ENCODE data around the gene KDM4B. TPM values are rescaled to one million over a fixed set of nuclear protein-coding genes. Genes with fewer than 3 reads are reported as not detected.

KDM4B gene
- total and polyA plus RNA-seq, 4 experiments from 2014 or later = 3.2 to 50.4 (median 29.9) TPM

DNA sequence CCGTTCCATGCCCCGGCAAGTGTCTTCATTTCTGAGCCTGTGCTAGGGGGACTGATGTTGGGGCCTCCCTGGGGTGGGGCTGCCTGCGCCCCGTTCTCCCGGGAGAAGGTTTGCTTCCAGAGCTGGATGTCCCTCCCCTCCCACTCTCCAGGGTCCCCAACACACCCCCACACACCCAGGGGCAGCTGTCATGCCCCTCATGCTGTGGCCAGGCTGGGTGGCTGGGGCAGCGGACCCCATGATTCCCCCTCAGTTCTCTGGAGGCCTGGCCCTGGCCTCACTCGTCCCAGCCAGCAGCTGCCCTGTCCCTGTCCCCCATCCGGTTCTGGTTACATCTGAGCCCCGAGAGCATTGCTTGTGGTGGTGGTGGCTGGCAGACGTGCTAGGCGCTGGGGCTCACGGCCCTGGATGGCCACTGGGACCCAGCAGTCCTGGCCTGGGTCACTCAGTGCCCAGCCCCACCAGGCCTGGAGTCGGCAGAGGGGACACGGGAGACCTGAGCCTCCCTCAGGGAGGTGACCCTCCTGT lies 184.8 kb downstream of the KDM4B start:
- H3K36me3 Mint-ChIP-seq = peaks cover 5 to 9% of the 10 kb centered on the region in 2 donors
- H3K36me3 ChIP-seq (ENCODE audit: insufficient read depth, low read length) = no peaks in the 10 kb centered on the region
- CTCF ChIA-PET (ENCODE audit: partially characterized antibody) = interaction anchor here (0.9 to 1.6 kb wide), 2 partner anchors 102 to 105 kb away, joined by 5 to 6 read pairs; no protein-coding TSS in a partner anchor
- intact Hi-C loops (cut with micrococcal nuclease) = no loop called here
- POLR2A ChIA-PET (ENCODE audit: partially characterized antibody) = no interaction called here
- peaks cover 0 to 19% (median 8%) of the 10 kb centered on the region in 8 donors for H3K9me3 Mint-ChIP-seq
- DNase-seq = no peak
- no peaks in the 10 kb centered on the region for H3K27me3 ChIP-seq (ENCODE audit: insufficient read depth, low read length)
- no peak overlapping the region for H3K27ac ChIP-seq (ENCODE audit: low read depth, low read length)
- no peaks in the 10 kb centered on the region for H3K4me1 ChIP-seq (ENCODE audit: insufficient read depth, low read length)
- H3K27ac Mint-ChIP-seq = no peak overlapping the region
- no peak overlapping the region for H3K4me3 Mint-ChIP-seq
- no peaks in the 10 kb centered on the region for H3K9me3 ChIP-seq (ENCODE audit: control insufficient read depth in 1 of 2, low read length in 2 of 2)
- H3K27me3 Mint-ChIP-seq = no peaks in the 10 kb centered on the region
- H3K4me1 Mint-ChIP-seq = peaks cover 0 to 1% (median 0%) of the 10 kb centered on the region in 4 donors
- H3K4me3 ChIP-seq (ENCODE audit: low read length in 2 of 2) = no peak overlapping the region

DNA sequence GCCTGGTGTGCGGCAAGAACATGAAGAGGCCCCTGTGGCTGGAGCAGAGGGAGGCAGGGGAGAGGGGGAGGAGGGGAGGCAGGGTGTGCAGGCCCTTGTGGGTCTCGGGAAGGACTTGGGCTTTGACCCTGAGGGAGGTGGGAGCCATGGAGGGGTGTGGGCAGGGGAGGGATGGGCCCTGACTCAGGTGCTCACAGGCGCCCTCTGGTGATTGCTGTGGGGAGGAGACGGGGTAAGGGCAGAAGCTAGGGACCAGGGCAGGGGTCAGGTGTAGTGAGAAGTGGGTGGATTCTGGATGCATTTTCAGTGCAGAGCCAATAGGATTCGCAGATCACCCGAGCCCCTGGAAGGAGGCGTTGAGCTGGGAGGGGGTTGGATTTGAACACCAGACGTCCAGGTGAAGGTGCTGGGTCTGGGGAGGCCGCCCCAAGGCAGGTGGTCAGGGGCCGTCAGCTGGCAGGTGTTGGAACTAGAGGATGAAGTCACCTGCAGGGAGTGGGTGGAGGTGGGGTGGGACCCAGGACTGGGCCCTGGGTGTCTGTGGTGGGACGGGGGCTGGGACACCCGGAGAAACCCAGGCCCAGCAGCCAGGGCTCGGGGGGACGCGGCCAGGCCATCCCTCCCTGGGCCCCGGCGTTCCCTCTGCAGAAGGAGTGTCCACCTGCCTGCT lies 185.4 kb downstream of the KDM4B start:
- Histone ChIP-seq H3K27me3 (ENCODE audit: insufficient read depth, low read length) (no peaks in the 10 kb centered on the region), H3K27ac (ENCODE audit: low read depth, low read length) (no peak overlapping the region), H3K4me1 (ENCODE audit: insufficient read depth, low read length) (no peaks in the 10 kb centered on the region), H3K36me3 (ENCODE audit: insufficient read depth, low read length) (no peaks in the 10 kb centered on the region), H3K9me3 (ENCODE audit: control insufficient read depth in 1 of 2, low read length in 2 of 2) (no peaks in the 10 kb centered on the region), H3K4me3 (ENCODE audit: low read length in 2 of 2) (no peak overlapping the region)
- CTCF ChIA-PET (ENCODE audit: partially characterized antibody) = interaction anchor here (0.8 to 1.6 kb wide), 3 partner anchors 103 to 108 kb away, joined by 3 to 6 read pairs (median 5); no protein-coding TSS in a partner anchor
- H3K4me1 Mint-ChIP-seq = no peaks in the 10 kb centered on the region
- DNase-seq = no peak
- H3K9me3 Mint-ChIP-seq = peaks cover 0 to 25% (median 11%) of the 10 kb centered on the region in 8 donors
- H3K36me3 Mint-ChIP-seq = peaks cover 2 to 4% of the 10 kb centered on the region in 2 donors
- POLR2A ChIA-PET (ENCODE audit: partially characterized antibody) = no interaction called here
- H3K4me3 Mint-ChIP-seq = no peak overlapping the region
- H3K27me3 Mint-ChIP-seq = no peaks in the 10 kb centered on the region
- intact Hi-C loops (cut with micrococcal nuclease) = no loop called here
- no peak overlapping the region for H3K27ac Mint-ChIP-seq

- no peak overlapping the region for H3K27ac ChIP-seq (ENCODE audit: low read depth, low read length)
- H3K4me1 Mint-ChIP-seq = no peaks in the 10 kb centered on the region
- H3K4me1 ChIP-seq (ENCODE audit: insufficient read depth, low read length) = no peaks in the 10 kb centered on the region
- no peak overlapping the region for H3K4me3 Mint-ChIP-seq
- ChIA-PET CTCF (ENCODE audit: partially characterized antibody) (interaction anchor here (0.8 to 1.6 kb wide), 3 partner anchors 103 to 109 kb away, joined by 3 to 6 read pairs (median 5); no protein-coding TSS in a partner anchor), POLR2A (ENCODE audit: partially characterized antibody) (no interaction called here)
- H3K9me3 Mint-ChIP-seq = peaks cover 0 to 31% (median 11%) of the 10 kb centered on the region in 8 donors
- no peaks in the 10 kb centered on the region for H3K27me3 ChIP-seq (ENCODE audit: insufficient read depth, low read length)
- H3K4me3 ChIP-seq (ENCODE audit: low read length in 2 of 2) = no peak overlapping the region
- intact Hi-C loops (cut with micrococcal nuclease) = no loop called here
- H3K27me3 Mint-ChIP-seq = no peaks in the 10 kb centered on the region
- no peak overlapping the region for H3K27ac Mint-ChIP-seq
- H3K36me3 Mint-ChIP-seq = peaks cover 3% of the 10 kb centered on the region in 2 donors
- H3K36me3 ChIP-seq (ENCODE audit: insufficient read depth, low read length) = no peaks in the 10 kb centered on the region
- no peaks in the 10 kb centered on the region for H3K9me3 ChIP-seq (ENCODE audit: control insufficient read depth in 1 of 2, low read length in 2 of 2)
- no peak for DNase-seq
Observed at GRCh38 chr19:5154799-5155426, 186.0 kb downstream of the KDM4B start.

DNA sequence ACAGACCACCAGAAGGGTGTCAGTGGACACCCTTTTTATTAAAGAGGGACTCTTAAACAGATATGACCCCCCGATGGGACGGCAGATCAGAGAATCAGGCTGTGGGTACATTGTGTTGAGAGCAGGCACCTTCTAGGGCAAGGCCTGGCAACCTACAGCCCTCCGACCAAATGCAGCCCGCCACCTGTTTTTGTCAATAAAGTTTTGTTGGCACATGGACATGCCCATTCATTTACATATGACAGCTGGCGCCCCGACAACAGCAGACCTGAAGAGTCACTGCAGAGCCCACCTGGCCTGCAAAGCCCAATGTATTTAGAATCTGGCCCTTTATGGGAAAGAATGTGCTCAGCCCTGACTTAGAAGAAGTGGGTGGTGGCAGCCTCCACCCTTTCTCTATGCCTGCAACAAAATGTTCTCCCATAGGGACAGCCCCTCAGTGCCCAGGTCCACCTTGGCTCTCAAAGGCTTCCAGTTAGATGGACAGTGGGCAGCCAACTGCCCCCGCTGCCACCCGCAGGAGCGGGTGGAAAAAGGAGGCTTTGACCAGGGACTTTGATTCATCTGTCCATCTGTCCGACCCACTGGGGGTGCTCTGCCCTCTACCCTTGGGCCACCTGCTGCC lies 186.8 kb downstream of the KDM4B start:
- ChIA-PET POLR2A (ENCODE audit: partially characterized antibody) (no interaction called here), CTCF (ENCODE audit: partially characterized antibody) (no interaction called here)
- intact Hi-C loops (cut with micrococcal nuclease) = no loop called here
- no peaks in the 10 kb centered on the region for H3K27me3 Mint-ChIP-seq
- Histone ChIP-seq H3K27ac (ENCODE audit: low read depth, low read length) (no peak overlapping the region), H3K4me3 (ENCODE audit: low read length in 2 of 2) (no peak overlapping the region), H3K27me3 (ENCODE audit: insufficient read depth, low read length) (no peaks in the 10 kb centered on the region), H3K9me3 (ENCODE audit: control insufficient read depth in 1 of 2, low read length in 2 of 2) (no peaks in the 10 kb centered on the region), H3K36me3 (ENCODE audit: insufficient read depth, low read length) (no peaks in the 10 kb centered on the region), H3K4me1 (ENCODE audit: insufficient read depth, low read length) (no peaks in the 10 kb centered on the region)
- no peaks in the 10 kb centered on the region for H3K4me1 Mint-ChIP-seq
- H3K4me3 Mint-ChIP-seq = no peak overlapping the region
- peaks cover 0 to 35% (median 11%) of the 10 kb centered on the region in 8 donors for H3K9me3 Mint-ChIP-seq
- H3K27ac Mint-ChIP-seq = peak overlapping the region in 1 of 7 donors; percentile 36
- no peak for DNase-seq
- H3K36me3 Mint-ChIP-seq = peaks cover 3 to 5% of the 10 kb centered on the region in 2 donors

- H3K4me3 Mint-ChIP-seq = no peak overlapping the region
Observed at GRCh38 chr19:5156231-5156986, 187.5 kb downstream of the KDM4B start.

DNA sequence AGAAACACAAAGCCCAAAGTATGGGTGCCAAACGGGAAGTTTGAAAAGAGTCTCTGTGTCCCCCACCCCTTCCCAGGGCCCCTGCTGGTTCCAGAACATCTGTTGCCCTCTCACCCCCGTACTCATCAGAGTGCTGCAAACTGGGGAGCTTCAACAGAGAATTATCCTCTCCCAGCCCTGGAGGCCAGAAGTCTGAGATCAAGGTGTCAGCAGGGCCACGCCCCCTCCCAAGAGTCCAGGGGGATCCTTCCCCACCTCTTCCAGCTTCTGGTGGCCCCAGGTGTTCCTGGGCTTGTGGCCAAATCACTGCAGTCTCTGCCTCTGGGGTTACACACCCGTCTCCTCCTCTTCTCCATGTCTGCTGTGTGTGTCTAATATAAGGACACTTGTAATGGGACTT lies 188.3 kb downstream of the KDM4B start:
- ChIA-PET CTCF (ENCODE audit: partially characterized antibody) (no interaction called here), POLR2A (ENCODE audit: partially characterized antibody) (no interaction called here)
- Mint-ChIP-seq H3K4me3 (no peak overlapping the region), H3K9me3 (peaks cover 0 to 35% (median 11%) of the 10 kb centered on the region in 8 donors), H3K4me1 (no peaks in the 10 kb centered on the region), H3K36me3 (peaks cover 3 to 5% of the 10 kb centered on the region in 2 donors), H3K27ac (no peak overlapping the region), H3K27me3 (no peaks in the 10 kb centered on the region)
- Histone ChIP-seq H3K36me3 (ENCODE audit: insufficient read depth, low read length) (no peaks in the 10 kb centered on the region), H3K4me1 (ENCODE audit: insufficient read depth, low read length) (no peaks in the 10 kb centered on the region), H3K27ac (ENCODE audit: low read depth, low read length) (no peak overlapping the region), H3K4me3 (ENCODE audit: low read length in 2 of 2) (no peak overlapping the region), H3K9me3 (ENCODE audit: control insufficient read depth in 1 of 2, low read length in 2 of 2) (no peaks in the 10 kb centered on the region), H3K27me3 (ENCODE audit: insufficient read depth, low read length) (no peaks in the 10 kb centered on the region)
- intact Hi-C loops (cut with micrococcal nuclease) = no loop called here
- no peak for DNase-seq

More at GRCh38 chr19:5156231-5156986, 187.5 kb downstream of the KDM4B start:
- no peaks in the 10 kb centered on the region for H3K9me3 ChIP-seq (ENCODE audit: control insufficient read depth in 1 of 2, low read length in 2 of 2)
- no peaks in the 10 kb centered on the region for H3K36me3 ChIP-seq (ENCODE audit: insufficient read depth, low read length)
- Mint-ChIP-seq H3K4me1 (no peaks in the 10 kb centered on the region), H3K36me3 (peaks cover 3 to 5% of the 10 kb centered on the region in 2 donors), H3K27me3 (no peaks in the 10 kb centered on the region), H3K27ac (no peak overlapping the region), H3K9me3 (peaks cover 0 to 35% (median 11%) of the 10 kb centered on the region in 8 donors)
- DNase-seq = no peak
- H3K27ac ChIP-seq (ENCODE audit: low read depth, low read length) = no peak overlapping the region
- no peak overlapping the region for H3K4me3 ChIP-seq (ENCODE audit: low read length in 2 of 2)
- ChIA-PET CTCF (ENCODE audit: partially characterized antibody) (interaction anchor here (0.5 kb wide), 1 partner anchor 96 kb away, joined by 3 read pairs; no protein-coding TSS in a partner anchor), POLR2A (ENCODE audit: partially characterized antibody) (no interaction called here)
- intact Hi-C loops (cut with micrococcal nuclease) = no loop called here
- no peaks in the 10 kb centered on the region for H3K27me3 ChIP-seq (ENCODE audit: insufficient read depth, low read length)
- no peaks in the 10 kb centered on the region for H3K4me1 ChIP-seq (ENCODE audit: insufficient read depth, low read length)

Measured in CD4-positive, alpha-beta memory T cell (primary cell).